GM12878 (cell line): ENCODE results near the gene CAPZB. TPM values are rescaled to one million over a fixed set of nuclear protein-coding genes. Genes with fewer than 3 reads are reported as not detected.

Source experiments
- ATF7 ChIP-seq: fragments of 450-650 bp; IDR thresholded peaks from 2 replicates; pipeline ENCODE4 v1.6.1; 2016; ENCODE audit warnings: low read depth, mild to moderate bottlenecking
- CBFB ChIP-seq: IDR thresholded peaks from 2 replicates; pipeline ENCODE4 v1.6.1; 2016; ENCODE audit warnings: antibody characterized with exemption, low read depth
- CHD2 ChIP-seq: IDR thresholded peaks from 2 replicates; pipeline ENCODE4 v1.6.1; 2011; ENCODE audit warnings: low read depth, low read length, improper control_type of control experiment, borderline replicate concordance
- CREB1 ChIP-seq: IDR thresholded peaks from 2 replicates; pipeline ENCODE4 v1.6.1; 2012; ENCODE audit warnings: low read depth, mild to moderate bottlenecking, inconsistent platforms
- EGR1 ChIP-seq, 2 experiments: IDR thresholded peaks; 1 replicate in 1 of 2; 2 replicates in 1 of 2; pipeline ENCODE4 v1.6.1; 2011 to 2012; ENCODE audit warnings: low read depth in 2 of 2, low read length in 2 of 2, borderline replicate concordance in 1 of 2, mild to moderate bottlenecking in 1 of 2, moderate library complexity in 1 of 2
- HDAC6 ChIP-seq: fragments of 200-600 bp; sonication (generic); IDR thresholded peaks from one replicate; pipeline ENCODE4 v1.8.0; 2017; ENCODE audit warnings: antibody characterized with exemption; ENCODE audit not compliant: unreplicated experiment
- IRF4 ChIP-seq: IDR thresholded peaks from 2 replicates; pipeline ENCODE4 v1.6.1; 2011; ENCODE audit warnings: low read depth, low read length
- JUNB ChIP-seq: IDR thresholded peaks from 2 replicates; pipeline ENCODE4 v1.6.1; 2016; ENCODE audit warnings: antibody characterized with exemption, mild to moderate bottlenecking
- LARP7 ChIP-seq: fragments of 450-650 bp; IDR thresholded peaks from 2 replicates; pipeline ENCODE4 v1.6.1; 2017; ENCODE audit warnings: mild to moderate bottlenecking
- NRF1 ChIP-seq: conservative IDR thresholded peaks from 2 replicates; pipeline ENCODE4 v1.6.1; 2011; ENCODE audit warnings: mild to moderate bottlenecking, low read depth, low read length, improper control_type of control experiment
- RAD51 ChIP-seq: fragments of 450-650 bp; IDR thresholded peaks from 2 replicates; pipeline ENCODE4 v1.6.1; 2016; ENCODE audit warnings: moderate library complexity, mild to moderate bottlenecking, inconsistent platforms
- SP1 ChIP-seq: IDR thresholded peaks from one replicate; pipeline ENCODE4 v1.6.1; 2011; ENCODE audit warnings: low read depth, low read length
- SUPT20H ChIP-seq: IDR thresholded peaks from 2 replicates; pipeline ENCODE4 v1.6.1; 2011; ENCODE audit warnings: low read depth, mild to moderate bottlenecking, low read length, moderate library complexity, borderline replicate concordance; ENCODE audit not compliant: control insufficient read depth
- ZNF217 ChIP-seq: fragments of 450-650 bp; IDR thresholded peaks from 2 replicates; pipeline ENCODE4 v1.6.1; 2017; ENCODE audit warnings: antibody characterized with exemption, mild to moderate bottlenecking
- polyA plus RNA-seq, 11 experiments: library from polyadenylated mRNA; depleted of rRNA in 4 of 11; unstranded in 6 of 11; stranded (reverse) in 5 of 11; fragments of >200 nt; fragmentation: Nextera tagmentation in 4 of 11; fragmentation: Illumina TruSeq in 1 of 11; extraction: Ambion mirVana in 4 of 11; extraction: Trizol in 1 of 11; gene quantifications; 1 replicate in 1 of 11; 2 replicates in 10 of 11; pipeline versions ENCODE4 v1.2.1 to v1.2.3, GENCODE V29; 2011 to 2016; ENCODE audit warnings: inconsistent platforms in 2 of 11, missing spikeins in 2 of 11, low read depth in 1 of 11
- total RNA-seq, 4 experiments: library from RNA; depleted of rRNA in 3 of 4; stranded (reverse); fragments of >200 nt in 3 of 4; fragmentation: Illumina TruSeq in 1 of 4; extraction: Trizol in 1 of 4; gene quantifications; 2 replicates each; pipeline versions ENCODE4 v1.2.1 to v1.2.3, GENCODE V29; 2013 to 2021
- TF ChIP-seq, protein P1 (sequence below): fragments of 450-650 bp; IDR thresholded peaks from 2 replicates; pipeline ENCODE4 v1.6.1; 2018; ENCODE audit warnings: borderline replicate concordance, mild to moderate bottlenecking; ENCODE audit not compliant: partially characterized antibody

Gene CAPZB
- total and polyA plus RNA-seq, 10 of the 15 experiments (the other 5 are each of a cell fraction or from before 2014, with no cell fraction given) = 104 to 454 (median 213) TPM

DNA sequence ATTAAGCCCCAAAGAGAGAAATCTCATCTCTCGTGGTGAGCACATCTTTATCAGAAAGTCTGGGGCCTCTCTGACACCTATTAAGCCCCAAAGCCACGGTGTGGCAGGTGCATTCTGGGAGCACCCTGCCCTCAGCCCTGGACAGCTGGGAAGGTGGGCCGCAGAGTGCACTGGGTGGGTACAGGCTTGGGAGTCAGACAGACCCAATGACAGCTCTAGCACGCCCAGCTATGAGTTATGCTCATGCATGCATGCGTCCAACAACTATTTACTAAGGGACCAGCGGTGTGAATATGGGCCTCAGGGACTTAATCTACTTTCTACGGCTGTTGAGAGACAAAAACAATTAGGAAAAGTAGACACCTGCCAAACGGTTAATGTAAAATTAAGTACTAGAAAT is 126.6 kb downstream of the CAPZB start (continued):
- TF ChIP-seq JUNB (no peak), IRF4 (no peak), RAD51 (no peak), CREB1 (no peak), CHD2 (no peak), NRF1 (no peak), ZNF217 (no peak), HDAC6 (no peak), EGR1 (IDR thresholded peaks at IDR 0.05; ENCODE audit: borderline replicate concordance in 1 of 2, low read depth in 2 of 2, low read length in 2 of 2) (no peak), ATF7 (no peak), SP1 (no peak), CBFB (no peak), SUPT20H (no peak), LARP7 (no peak)
- TF ChIP-seq, protein P1, sequence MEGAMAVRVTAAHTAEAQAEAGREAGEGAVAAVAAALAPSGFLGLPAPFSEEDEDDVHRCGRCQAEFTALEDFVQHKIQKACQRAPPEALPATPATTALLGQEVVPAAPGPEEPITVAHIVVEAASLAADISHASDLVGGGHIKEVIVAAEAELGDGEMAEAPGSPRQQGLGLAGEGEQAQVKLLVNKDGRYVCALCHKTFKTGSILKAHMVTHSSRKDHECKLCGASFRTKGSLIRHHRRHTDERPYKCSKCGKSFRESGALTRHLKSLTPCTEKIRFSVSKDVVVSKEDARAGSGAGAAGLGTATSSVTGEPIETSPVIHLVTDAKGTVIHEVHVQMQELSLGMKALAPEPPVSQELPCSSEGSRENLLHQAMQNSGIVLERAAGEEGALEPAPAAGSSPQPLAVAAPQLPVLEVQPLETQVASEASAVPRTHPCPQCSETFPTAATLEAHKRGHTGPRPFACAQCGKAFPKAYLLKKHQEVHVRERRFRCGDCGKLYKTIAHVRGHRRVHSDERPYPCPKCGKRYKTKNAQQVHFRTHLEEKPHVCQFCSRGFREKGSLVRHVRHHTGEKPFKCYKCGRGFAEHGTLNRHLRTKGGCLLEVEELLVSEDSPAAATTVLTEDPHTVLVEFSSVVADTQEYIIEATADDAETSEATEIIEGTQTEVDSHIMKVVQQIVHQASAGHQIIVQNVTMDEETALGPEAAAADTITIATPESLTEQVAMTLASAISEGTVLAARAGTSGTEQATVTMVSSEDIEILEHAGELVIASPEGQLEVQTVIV = no peak
- TF ChIP-seq, all 136 proteins: peak for 0
